Middle frontal gyrus (tissue), 1 donor: ENCODE measurements around the gene CPVL.

Source experiments
- DNase-seq: peaks from one replicate; pipeline ENCODE4 v3.0.0-alpha.2; 2015; ENCODE audit warnings: low spot score; ENCODE audit errors: extremely low spot score

The CPVL gene

DNA sequence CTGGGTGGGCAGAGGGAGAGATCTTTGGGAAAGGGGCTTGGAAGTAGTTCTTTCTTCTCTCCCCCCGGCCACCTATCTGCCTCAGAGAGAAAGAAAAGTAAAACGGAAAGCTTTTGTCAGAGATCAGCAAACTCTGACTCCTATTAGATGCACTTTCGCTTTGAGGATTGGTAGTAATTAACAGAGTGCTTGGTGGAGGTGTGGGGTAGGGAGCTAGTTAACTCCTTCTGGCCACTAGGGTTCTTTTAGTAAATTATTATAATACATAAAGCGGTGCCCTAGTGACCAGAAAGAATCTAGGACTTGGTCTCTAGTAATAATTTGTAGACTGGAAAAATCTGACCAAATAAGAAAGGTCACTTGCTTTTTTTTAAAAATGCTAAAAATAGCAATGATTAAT is 54.6 kb downstream of the CPVL start:
- no peak for DNase-seq

DNA sequence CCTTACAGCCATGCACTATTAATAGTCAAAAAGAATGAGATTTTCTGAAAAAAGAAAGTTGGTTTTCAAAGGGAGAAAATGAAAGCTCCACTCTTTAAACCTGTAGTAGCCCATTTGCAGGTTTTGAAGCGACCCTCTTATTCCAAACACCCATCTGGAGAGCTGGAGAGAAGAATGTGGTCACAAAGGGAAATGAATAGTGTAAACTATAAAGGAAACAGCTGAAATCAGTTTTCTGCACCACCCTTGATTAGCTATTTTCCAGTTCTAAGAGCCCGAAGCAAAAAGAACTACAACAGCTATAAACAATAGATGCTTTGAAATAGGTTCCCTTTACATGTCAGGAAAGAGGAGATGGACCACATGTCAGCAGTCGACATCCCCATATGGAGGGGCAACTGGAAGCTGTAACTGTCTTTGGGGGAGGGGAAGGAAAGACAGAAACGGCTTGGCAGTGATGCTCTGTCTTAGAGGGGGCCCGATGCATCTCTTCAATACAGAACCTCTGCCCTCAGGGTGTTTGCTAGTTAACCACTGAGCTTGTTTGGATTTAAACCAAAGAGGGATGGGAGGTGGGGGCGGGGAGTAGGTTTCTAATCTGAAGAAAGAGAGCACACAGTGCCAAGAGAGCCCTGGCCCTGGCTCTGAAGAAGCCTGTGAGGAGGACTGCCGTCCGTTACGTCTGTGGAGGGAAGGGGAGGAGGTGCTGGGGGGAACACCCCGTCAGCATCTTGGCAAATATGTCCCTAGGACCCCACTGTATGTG is 55.3 kb downstream of the CPVL start:
- DNase-seq = no peak

DNA sequence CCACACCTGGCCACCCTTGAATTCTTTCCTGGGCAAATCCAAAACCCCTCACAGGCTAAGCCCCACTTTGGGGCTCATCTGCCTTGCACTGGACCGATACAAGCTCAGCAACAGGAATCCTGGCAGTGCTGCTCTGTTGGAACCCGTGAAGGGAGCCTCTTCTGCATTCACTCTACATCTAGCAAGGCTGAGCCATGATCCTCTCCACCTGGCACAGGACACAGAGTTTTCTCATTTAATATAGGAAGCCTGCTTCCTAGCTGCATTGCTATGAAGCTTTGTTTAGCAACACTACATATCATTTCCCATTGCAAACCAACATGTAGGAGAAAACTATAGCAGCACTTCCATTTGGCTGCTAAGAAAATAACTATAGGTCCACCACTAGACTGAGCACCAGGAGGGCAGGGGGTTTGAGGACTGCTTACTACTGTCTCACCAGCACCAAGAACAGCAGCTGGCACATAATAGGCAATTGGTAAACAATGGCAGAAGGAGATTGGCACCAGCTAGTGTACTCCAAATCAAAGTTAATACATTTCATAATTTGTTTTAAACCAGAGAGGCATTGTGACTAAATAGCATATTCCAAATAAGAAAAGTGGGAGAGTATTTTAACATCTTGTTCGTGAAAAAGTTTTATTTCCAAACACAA is 56.1 kb downstream of the CPVL start:
- no peak for DNase-seq

DNA sequence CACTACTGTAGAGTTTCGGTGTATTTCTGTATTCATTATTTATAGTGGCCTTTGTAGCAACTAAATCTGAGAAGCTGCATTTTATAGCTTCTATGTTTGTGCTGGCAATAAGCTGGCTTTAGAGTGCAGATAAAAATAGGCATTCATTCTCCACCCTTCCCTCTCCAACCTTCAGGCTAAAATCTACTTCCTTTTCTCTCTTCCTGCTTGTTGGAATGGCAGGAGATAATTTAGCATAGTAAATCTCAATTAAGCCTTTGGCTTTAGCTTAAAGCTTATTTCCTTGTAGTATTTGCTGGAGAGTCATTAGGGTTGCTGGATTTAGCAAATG is 58.5 kb downstream of the CPVL start:
- no peak for DNase-seq

DNA sequence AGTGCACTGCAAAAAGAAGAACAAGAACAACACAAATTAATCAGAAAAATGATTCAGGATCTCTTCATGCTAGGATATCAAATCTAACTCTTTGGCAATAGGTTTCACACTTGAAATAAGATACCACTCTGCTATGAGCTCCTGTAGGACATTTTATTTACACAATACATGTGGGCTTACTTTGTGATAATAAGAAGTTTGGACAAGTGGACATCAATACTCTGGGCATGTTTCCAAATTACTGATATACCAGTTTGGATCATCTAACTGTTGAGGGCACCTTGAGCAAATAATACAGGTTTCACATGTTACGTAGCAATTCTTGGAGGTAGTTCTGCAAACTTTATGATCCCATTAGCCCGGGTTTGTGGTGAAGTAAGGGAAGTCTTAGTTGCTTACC is 59.8 kb downstream of the CPVL start:
- DNase-seq = no peak

DNA sequence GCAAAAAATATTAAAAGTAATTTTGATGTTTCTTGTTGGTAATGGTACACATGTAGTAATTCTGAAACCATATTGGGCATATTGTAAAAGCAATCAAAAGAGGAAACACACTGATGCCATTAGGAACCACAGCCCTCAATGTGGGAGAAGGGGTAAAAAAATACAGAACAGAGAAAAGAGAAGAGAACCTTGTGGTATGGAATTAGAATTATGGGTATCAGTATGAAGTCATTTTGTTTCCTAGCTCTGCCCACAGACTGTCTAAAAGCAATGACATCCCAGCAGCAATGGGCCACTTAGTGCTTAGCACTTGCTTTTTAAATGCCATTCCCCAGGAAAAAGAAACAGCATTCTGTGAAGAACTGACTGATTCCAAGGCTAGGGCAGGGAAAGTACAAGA is 61.5 kb downstream of the CPVL start:
- DNase-seq = no peak

DNA sequence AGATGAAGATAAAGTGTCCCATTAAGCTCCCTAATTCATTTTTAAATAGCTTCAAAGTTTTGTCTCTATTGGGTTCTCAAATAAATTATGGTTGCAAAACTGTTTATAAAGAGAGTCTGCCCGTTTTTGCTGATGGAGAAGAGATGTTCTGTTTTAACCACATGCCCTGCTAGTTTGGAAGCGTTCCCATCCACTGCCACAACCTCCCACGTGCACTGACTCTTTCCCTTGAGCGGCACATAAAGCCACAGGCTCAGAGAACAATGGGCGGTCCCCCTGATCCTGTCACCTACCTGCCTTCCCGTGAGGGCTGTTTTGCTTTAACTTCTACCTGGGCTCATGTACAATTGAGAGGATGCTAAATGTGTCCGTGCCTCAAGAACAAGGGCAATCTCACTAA is 65.5 kb downstream of the CPVL start:
- no peak for DNase-seq

DNA sequence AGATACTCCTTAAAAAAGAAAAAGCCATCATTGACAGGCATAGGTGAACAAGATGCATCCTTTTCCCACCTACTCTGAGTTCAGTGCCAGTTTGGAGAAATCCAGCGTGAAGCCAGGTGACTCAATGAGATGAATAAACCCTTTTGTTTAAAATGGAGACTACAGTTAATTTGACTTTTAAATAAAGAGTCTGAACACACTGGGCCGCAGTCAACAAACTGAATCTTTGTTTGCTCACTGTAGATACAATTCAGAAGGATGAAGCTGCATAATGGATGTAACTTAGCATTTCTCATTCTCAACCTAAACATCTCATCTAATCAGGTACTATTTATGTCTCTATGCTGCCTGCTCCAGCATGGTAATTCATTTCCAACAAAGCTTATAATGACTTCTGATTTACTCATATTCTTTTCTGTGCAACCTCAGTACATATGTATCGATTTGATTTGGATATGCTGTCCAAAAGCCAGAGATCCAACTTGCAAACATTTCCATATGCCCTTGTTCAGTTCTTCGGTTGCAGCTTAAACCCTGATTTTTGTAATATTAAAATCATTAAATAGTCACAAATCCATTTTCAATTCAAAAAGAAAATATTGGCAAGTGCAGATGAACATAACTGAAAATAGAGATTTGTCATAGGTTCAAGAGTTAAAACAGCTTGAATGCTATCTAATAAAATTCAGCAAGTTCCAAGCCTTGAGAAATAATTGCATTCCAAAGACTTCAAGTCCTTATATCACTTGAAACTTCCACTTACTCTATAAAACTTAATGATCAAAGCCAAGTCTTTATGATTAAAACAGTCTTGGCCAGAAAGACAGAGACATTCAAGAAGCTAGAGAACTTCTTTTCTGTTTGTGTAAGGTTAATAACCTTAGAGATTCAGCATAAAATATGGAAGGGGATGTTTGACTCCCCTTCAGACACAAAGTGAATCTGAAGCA is 67.8 kb downstream of the CPVL start:
- DNase-seq = no peak

DNA sequence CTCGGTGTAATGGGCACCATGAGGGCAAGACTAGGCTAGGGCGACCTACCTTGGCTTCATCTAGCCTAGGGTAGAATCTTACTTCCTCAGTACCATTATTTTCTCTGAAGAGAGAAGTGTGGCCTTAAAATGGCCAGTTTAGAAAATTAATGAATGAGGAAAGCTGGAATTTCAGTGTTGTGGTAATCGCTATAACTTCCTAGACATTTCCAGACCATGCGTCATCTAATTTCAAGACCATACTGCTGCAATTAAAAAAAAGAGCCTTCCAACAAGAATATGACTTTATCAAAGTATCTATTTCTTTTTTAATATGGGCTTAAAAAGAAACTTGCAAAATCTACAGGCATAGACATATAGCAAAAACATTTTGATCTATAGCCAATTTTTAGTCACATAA is 68.5 kb downstream of the CPVL start:
- DNase-seq = no peak

DNA sequence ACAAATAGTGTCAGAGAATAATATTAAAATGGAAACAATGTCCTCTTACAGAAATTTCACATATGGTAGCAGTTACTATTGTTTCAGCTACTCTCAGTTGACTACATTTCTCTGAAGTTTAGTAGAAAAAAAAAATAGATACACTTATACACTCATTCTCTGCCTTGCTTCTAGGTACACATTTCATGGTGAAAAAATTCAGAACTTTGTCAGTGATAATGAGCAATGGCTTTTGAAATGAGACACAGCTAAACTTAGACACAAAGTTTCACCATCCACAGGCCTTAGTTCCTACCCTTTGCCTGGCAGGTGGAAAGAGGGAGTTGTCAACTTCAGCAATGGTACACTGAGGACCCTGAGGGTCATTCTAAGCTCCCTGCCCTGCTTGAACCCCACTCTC is 69.2 kb downstream of the CPVL start:
- no peak for DNase-seq

DNA sequence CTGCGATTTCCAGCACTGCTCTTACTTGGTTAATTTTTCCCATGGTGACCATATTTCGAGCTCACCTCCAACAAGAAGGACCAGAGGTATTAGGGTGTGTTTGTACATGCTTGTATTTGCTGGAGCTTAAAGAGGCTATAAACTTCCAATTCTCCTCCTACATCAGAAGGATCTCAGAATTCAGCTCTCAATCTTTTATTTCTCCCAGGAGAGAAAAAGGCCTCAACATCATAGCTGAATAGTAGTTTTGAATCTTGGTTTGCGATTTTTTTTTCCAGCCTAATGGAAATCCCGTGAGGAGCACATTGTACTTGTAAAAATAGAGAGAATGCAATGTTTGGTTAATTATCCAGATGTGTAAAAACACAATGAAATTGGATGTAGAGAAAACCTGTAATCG is 69.7 kb downstream of the CPVL start:
- DNase-seq = no peak

DNA sequence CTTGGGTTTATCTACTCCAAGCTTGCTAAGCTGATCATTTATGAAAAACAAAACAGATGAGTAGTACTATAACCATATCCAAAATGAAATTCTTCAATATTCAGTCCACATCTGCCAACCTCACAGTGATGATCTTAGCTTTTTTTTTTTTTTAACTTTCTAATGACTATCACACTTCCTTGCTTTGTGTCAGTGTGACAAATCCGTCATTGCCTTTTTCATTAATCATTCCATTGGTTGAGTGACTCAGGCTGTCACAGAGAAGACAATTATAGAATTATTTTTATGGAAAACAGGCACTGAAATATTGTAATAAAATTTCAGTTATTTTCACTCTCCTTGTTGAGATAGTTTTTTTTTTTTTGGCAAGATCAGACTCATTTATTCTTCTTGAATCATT is 70.7 kb downstream of the CPVL start:
- no peak for DNase-seq

DNA sequence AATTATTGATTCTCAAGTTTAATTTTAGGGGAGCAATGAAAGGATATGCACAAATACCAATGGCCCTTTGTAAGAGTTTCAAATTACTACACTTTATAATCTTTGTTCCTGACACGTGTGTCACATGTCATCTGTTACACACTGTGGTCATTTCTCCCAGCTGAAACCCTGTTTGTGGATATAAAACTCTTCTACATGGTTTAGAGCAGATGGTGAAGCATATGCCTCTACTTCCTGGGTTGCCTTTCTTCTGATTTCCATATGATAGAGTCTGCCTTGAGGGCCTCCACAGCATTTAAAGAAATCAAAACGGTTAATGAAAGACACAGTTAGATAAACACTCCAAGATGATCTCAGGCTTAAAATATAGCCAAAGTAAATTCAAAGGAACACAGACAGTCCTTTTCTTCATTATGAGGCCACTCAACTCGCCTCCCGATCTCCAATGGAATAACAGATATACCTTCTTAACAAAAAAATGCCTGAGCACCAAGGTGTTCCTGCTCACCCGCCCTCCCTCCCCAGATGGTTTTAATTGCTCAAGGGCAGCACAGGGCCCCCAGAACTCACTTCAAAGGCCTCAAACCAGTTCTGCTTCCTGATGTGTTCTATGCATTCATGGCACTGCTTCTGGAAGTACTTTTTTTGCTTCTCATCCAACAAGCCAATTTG is 75.0 kb downstream of the CPVL start:
- no peak for DNase-seq

DNA sequence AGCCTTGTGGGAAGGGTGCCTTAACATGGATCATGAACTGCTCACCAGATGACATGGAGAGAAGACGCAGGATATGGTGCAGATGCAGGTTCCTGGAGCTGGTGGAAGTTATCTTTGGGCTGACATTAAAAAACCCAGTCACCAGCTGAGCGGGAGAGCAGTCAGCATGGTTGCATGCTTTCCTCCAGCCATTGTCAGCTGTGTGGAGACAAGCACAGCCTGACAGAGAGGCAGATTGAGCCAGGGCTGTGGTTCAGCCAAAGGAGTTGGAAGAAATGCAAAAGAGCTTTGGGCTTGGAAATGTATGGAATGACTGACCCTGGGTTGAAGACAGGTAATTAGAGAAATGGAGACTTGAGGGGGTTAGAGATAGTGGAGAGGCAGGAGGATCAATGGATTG is 79.7 kb downstream of the CPVL start:
- DNase-seq = no peak

DNA sequence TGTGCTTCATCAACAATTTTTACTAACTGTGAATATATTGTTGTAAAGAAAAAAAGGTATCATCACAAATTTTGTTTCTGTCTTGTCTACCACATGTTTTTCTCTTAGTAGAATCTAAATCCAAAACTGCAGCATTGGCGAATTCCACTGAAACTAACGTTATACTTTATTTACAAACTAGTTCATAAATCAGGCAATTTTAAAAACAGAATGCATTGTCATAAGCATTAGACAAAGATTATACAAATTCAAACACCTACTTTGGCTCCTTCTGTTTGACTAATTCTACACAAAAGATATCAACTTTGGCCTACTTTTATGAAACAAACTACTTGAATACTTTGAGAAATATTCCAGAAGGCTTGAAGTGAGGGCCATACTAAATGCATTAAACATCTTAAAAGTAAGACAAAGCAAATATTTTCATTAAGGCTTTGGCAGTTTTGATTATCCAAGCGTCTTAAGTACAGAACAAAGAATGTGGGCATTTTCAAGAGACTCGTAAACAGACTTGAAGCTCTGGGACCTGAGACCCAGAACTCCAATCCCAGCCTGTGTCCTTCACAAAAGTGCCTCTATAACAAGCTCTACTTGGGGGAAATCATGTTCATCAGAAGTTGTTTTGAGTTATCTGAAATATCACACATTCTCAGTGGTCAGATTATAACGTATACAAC is 81.0 kb downstream of the CPVL start:
- DNase-seq = no peak

DNA sequence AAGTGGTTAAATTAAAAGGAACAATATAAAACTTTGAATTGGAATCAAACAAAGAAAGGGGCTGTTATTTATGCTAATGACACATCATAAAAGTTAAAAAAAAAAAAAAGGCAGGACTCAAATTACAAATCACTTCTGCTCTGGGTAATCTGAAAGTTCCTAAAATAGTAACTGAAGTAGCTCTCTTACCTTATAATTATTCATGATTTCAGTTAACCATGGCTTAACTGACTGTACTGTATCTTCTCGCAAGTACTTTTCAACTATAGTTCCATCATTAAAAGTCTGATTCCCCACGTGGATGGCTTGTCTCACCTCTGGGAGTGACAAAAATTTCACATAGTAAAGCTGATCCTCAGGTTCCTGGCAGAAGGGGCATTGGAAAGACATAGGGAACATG is 82.5 kb downstream of the CPVL start:
- DNase-seq = no peak

DNA sequence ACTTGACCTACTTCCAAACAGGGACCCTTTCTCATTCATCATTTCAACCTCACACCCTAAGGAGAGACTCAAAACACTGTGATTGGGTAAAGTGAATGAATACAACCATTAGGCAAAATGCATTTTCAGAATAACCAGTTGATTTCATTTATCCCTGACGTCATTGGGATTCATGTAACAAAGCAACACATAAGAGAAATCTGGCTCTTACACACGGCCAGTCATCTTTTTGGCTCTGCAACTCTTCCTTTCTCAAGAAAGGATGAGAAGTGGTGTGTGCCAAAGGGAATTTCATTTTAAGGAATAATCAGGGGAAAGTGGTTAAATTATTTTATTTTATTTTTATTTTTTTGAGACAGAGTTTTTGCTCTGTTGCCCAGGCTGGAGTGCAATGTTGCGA is 83.1 kb downstream of the CPVL start:
- no peak for DNase-seq

DNA sequence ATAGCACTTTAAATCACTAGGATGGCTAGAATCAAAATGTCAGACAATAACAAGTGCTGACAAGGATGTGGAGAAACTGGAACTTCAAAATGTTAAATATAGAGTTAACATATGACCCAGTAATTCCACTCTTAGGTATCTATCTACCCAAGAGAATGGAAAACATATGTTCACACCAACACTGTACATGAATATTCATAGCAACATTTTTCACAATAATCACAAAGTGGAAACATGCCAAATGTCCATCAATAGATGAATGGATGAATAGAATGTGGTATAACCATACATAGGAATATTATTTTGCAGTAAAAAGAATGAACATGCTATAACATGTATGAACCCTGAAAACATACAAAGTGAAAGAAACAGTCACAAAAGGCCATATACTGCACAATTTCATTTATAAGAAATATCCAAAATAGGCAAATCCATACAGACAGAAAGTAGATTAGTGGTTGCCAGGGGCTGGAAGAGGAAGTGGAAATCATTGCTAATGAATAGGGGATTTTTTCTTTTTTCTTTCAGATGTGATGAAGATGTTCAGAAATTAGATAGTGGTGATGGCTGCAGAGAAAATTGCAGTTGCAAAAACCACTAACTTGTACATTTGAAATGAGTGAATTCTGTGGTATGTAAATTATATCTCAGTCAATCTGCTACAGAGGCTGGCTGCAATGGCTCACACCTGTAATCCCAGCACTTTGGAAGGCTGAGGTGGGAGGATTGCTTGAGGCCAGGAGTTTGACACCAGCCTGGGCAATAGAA is 93.0 kb downstream of the CPVL start:
- no peak for DNase-seq

DNA sequence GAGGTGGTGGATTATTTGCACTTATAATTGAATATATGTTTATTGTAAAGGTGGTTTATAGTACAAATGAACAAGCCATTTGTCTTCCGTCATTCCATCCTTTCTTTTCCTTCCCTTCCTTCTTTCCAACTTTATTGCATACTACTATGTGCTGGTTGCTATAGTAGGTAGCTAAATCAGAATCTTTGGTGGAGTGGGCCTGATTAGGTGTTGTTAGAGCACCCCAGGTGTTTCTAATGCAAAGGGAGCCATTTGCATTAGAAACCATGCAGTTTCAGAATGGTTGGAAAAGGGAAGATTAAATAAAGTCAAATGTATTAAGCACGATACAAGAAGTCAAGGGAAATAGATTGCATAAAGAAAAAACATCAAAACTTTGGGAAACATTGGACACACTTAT is 99.4 kb downstream of the CPVL start:
- no peak for DNase-seq

DNA sequence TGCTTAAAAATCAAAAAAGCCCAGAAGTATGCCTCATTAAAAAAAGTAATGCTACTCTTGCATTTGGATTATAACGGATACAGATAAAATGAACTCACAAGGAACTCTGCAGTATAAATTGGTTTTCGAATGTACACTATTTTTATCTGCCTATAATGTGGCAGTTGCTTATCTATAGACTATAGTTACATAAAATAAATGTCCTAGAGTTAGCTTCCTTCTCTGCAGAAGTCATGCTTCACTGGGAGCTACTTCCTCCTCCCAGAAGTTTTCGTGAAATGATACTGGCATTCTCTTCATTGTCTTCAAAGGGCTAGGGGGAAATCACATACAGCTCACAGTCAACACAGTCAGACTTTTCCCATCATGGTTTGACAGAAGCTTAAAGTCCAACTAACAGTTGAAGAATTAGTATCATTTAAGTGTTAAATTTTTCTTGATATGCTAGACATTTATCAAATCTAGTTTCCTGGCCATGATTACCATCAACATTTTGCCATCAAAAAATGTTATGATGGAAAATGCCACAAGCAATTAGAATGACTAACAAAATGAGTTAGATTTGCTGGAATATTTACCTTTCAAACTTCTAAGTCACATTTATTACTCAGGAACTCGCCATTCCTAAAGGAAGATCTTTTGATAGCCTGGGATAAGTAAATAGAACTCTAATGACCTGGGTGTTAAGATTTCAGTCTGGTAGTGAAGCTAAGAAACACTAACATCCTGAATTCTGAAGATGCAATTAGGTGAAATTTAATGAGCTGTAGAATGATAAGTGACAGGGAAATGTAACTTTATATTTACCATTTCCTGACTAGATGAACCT is 100.9 kb downstream of the CPVL start:
- DNase-seq = no peak
